ENCODE data around the gene ZNF217.
"Not testable (repeated sequence)": the region's sequence is repeated elsewhere in the genome, so short reads cannot be mapped to it uniquely, and the experiment has no call there.

ZNF217 gene

DNA sequence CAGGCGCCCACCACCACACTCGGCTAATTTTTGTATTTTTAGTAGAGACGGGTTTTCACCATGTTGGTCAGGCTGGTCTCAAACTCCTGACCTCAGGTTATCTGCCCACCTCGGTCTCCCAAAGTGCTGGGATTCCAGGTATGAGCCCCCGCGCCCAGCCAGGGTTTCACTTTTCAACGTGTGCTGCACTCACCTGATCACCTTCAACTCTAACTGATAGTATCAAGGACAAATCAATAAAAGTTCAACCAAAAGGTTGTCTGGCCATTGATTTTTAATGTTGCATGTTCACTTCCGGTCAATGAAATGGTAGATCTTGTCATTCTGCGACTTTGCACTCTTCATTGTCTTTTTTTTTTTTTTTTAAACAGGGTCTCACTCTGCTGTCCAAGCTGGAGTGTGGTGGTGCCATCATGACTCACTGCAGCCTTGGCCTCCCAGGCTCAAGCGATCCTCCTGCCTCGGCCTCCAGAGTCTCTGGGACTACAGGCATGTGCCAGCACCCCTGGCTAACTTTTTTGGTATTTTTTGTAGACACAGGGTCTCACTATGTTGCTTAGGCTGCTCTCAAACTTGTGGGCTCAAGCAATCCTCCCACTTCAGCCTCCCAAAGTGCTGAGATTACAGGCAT, 37.3 kb downstream of the ZNF217 start:
- no peaks in the 10 kb centered on the region for H3K9me3 Mint-ChIP-seq (ENCODE audit: low read depth)
- no peaks in the 10 kb centered on the region for H3K4me1 Mint-ChIP-seq (ENCODE audit: low read depth)
- no peaks in the 10 kb centered on the region for H3K27me3 Mint-ChIP-seq
- no peak overlapping the region for H3K27ac Mint-ChIP-seq
- H3K36me3 Mint-ChIP-seq, result peaks cover 4% of the 10 kb centered on the region
- no peak overlapping the region for H3K4me3 Mint-ChIP-seq

DNA sequence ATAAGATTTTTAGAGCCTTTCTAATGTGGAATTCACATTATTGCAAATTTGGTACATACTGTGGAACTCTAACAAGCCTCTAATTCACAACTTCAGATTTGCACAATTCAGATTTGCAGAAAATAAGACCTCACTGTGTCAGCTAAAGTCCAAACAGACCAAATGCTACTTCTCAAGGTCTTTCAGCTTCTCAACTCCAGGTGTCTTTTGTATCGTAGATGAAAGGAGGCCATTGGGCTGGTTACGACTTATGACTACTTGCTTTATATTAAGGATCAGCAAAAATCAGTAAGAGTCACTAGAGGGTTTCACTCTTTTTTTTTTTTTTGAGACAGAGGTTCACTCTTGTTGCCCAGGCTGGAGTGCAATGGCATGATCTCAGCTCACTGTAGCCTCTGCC, 37.8 kb downstream of the ZNF217 start:
- H3K36me3 Mint-ChIP-seq, result peaks cover 4% of the 10 kb centered on the region
- H3K27ac Mint-ChIP-seq, result no peak overlapping the region
- no peaks in the 10 kb centered on the region for H3K4me1 Mint-ChIP-seq (ENCODE audit: low read depth)

GRCh38 chr20:53555081-53555480, 38.6 kb downstream of the ZNF217 start:
- Mint-ChIP-seq H3K4me3 (no peak overlapping the region), H3K36me3 (peaks cover 4% of the 10 kb centered on the region), H3K27ac (no peak overlapping the region), H3K9me3 (ENCODE audit: low read depth) (no peaks in the 10 kb centered on the region), H3K27me3 (no peaks in the 10 kb centered on the region), H3K4me1 (ENCODE audit: low read depth) (no peaks in the 10 kb centered on the region)

More for the DNA sequence above, 37.8 kb downstream of the ZNF217 start:
- H3K4me3 Mint-ChIP-seq, result no peak overlapping the region
- H3K27me3 Mint-ChIP-seq, result no peaks in the 10 kb centered on the region
- no peaks in the 10 kb centered on the region for H3K9me3 Mint-ChIP-seq (ENCODE audit: low read depth)

DNA sequence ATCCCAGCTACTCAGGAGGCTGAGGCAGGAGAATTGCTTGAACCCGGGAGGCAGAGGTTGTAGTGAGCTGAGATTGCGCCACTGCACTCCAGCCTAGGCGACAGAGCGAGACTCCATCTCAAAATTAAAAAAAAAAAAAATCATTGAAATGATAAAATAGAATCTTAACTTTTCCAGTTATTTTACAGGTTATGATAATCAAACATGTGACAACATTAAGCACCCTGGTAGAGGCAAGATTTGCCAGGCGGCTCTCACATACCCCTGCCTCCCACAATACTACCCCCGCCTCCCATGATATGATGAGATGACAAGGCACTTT, 41.1 kb downstream of the ZNF217 start:
- not testable (repeated sequence) for H3K27me3 Mint-ChIP-seq; H3K36me3 Mint-ChIP-seq; H3K4me3 Mint-ChIP-seq; H3K27ac Mint-ChIP-seq; H3K9me3 Mint-ChIP-seq (ENCODE audit: low read depth); H3K4me1 Mint-ChIP-seq (ENCODE audit: low read depth)

- not testable (repeated sequence) for H3K36me3 Mint-ChIP-seq; H3K27ac Mint-ChIP-seq; H3K9me3 Mint-ChIP-seq (ENCODE audit: low read depth); H3K27me3 Mint-ChIP-seq; H3K4me3 Mint-ChIP-seq; H3K4me1 Mint-ChIP-seq (ENCODE audit: low read depth)
Measured at GRCh38 chr20:53551719-53552571, 41.7 kb downstream of the ZNF217 start.

GRCh38 chr20:53550280-53551187, 43.1 kb downstream of the ZNF217 start:
- Mint-ChIP-seq H3K27me3 (no peaks in the 10 kb centered on the region), H3K9me3 (ENCODE audit: low read depth) (no peaks in the 10 kb centered on the region), H3K4me3 (no peak overlapping the region), H3K36me3 (no peaks in the 10 kb centered on the region), H3K4me1 (ENCODE audit: low read depth) (peaks cover 5% of the 10 kb centered on the region), H3K27ac (no peak overlapping the region)

GRCh38 chr20:53547664-53548239, 45.9 kb downstream of the ZNF217 start:
- no peaks in the 10 kb centered on the region for H3K27me3 Mint-ChIP-seq
- no peaks in the 10 kb centered on the region for H3K9me3 Mint-ChIP-seq (ENCODE audit: low read depth)
- peak overlapping the region; percentile 3 for H3K27ac Mint-ChIP-seq
- no peak overlapping the region for H3K4me3 Mint-ChIP-seq
- peaks cover 5% of the 10 kb centered on the region for H3K4me1 Mint-ChIP-seq (ENCODE audit: low read depth)
- no peaks in the 10 kb centered on the region for H3K36me3 Mint-ChIP-seq

DNA sequence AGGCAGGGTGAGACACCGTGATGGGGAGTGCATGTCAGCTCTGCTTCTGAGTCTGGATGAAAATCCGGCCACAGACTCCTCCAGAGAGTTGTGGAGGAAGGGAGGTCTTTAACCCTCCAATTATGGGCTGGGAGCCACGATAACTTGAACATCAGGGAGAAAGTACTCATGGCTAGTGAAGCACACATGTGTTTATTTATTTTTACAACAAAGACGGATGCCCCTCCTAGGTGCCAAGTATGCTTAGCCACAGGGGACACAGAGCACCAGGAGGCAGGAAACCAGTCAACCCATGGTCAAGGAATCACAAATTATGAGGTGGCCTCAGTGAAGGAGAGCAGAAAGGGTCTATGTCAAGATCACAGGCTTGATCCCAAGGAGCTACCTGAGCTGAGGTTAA, 54.1 kb downstream of the ZNF217 start:
- Mint-ChIP-seq H3K9me3 (ENCODE audit: low read depth) (no peaks in the 10 kb centered on the region), H3K27ac (no peak overlapping the region), H3K36me3 (peaks cover 3% of the 10 kb centered on the region), H3K4me1 (ENCODE audit: low read depth) (no peaks in the 10 kb centered on the region), H3K4me3 (no peak overlapping the region), H3K27me3 (no peaks in the 10 kb centered on the region)

GRCh38 chr20:53536382-53536781, 57.3 kb downstream of the ZNF217 start:
- not testable (repeated sequence) for H3K9me3 Mint-ChIP-seq (ENCODE audit: low read depth); H3K4me3 Mint-ChIP-seq; H3K27ac Mint-ChIP-seq; H3K4me1 Mint-ChIP-seq (ENCODE audit: low read depth); H3K36me3 Mint-ChIP-seq; H3K27me3 Mint-ChIP-seq

- no peak overlapping the region for H3K4me3 Mint-ChIP-seq
Measured at GRCh38 chr20:53535878-53536277, 57.8 kb downstream of the ZNF217 start.

GRCh38 chr20:53534037-53534436, 59.6 kb downstream of the ZNF217 start:
- Mint-ChIP-seq H3K4me3 (no peak overlapping the region), H3K4me1 (ENCODE audit: low read depth) (no peaks in the 10 kb centered on the region), H3K9me3 (ENCODE audit: low read depth) (no peaks in the 10 kb centered on the region), H3K27ac (no peak overlapping the region), H3K36me3 (peaks cover 3% of the 10 kb centered on the region), H3K27me3 (no peaks in the 10 kb centered on the region)

More at GRCh38 chr20:53535878-53536277, 57.8 kb downstream of the ZNF217 start:
- Mint-ChIP-seq H3K27ac (no peak overlapping the region), H3K9me3 (ENCODE audit: low read depth) (no peaks in the 10 kb centered on the region), H3K4me1 (ENCODE audit: low read depth) (no peaks in the 10 kb centered on the region), H3K27me3 (no peaks in the 10 kb centered on the region), H3K36me3 (peaks cover 3% of the 10 kb centered on the region)

- Mint-ChIP-seq H3K27ac (no peak overlapping the region), H3K36me3 (peaks cover 3% of the 10 kb centered on the region), H3K9me3 (ENCODE audit: low read depth) (no peaks in the 10 kb centered on the region), H3K4me1 (ENCODE audit: low read depth) (no peaks in the 10 kb centered on the region), H3K4me3 (no peak overlapping the region), H3K27me3 (no peaks in the 10 kb centered on the region)
Measured at GRCh38 chr20:53533500-53533899, 60.1 kb downstream of the ZNF217 start.

GRCh38 chr20:53532654-53533312, 60.9 kb downstream of the ZNF217 start:
- H3K4me3 Mint-ChIP-seq, H3K27me3 Mint-ChIP-seq: not testable (repeated sequence)

GRCh38 chr20:53530440-53530839, 63.2 kb downstream of the ZNF217 start:
- Mint-ChIP-seq H3K27ac (no peak overlapping the region), H3K27me3 (no peaks in the 10 kb centered on the region), H3K4me1 (ENCODE audit: low read depth) (no peaks in the 10 kb centered on the region), H3K4me3 (no peak overlapping the region), H3K36me3 (peaks cover 2% of the 10 kb centered on the region), H3K9me3 (ENCODE audit: low read depth) (no peaks in the 10 kb centered on the region)

More at GRCh38 chr20:53532654-53533312, 60.9 kb downstream of the ZNF217 start:
- H3K4me1 Mint-ChIP-seq (ENCODE audit: low read depth); H3K36me3 Mint-ChIP-seq; H3K27ac Mint-ChIP-seq; H3K9me3 Mint-ChIP-seq (ENCODE audit: low read depth): not testable (repeated sequence)
